ENCODE results near the gene TMEM184C. TPM values are rescaled to one million over a fixed set of nuclear protein-coding genes. Genes with fewer than 3 reads are reported as not detected.
A peak's percentile ranks its signal among the peaks of the same experiment; 100 is the strongest.

The TMEM184C gene
- total RNA-seq, 3 donors from 2014 or later = 37.5 to 43.3 (median 37.7) TPM

- H3K4me1 ChIP-seq (ENCODE audit: low read depth) = peaks cover 4% of the 10 kb centered on the region
- ATAC-seq (no peak), DNase-seq (no peak)
- no peaks in the 10 kb centered on the region for H3K9me3 ChIP-seq
- intact Hi-C loops (cut with DNase I, micrococcal nuclease) = no loop called here
- H3K36me3 ChIP-seq (ENCODE audit: low read depth) = no peaks in the 10 kb centered on the region
- no peak for TF ChIP-seq CTCF (IDR thresholded peaks at IDR 0.05)
- no peak overlapping the region for H3K4me3 ChIP-seq
Observed at GRCh38 chr4:147696866-147697265, 79.7 kb downstream of the TMEM184C start.

- intact Hi-C loops (cut with DNase I, micrococcal nuclease) = loop anchor here in 1 of 2 donors (5.0 kb wide), 1 partner anchor 162 kb away; no protein-coding TSS in a partner anchor
- no peak for TF ChIP-seq CTCF (IDR thresholded peaks at IDR 0.05)
- Histone ChIP-seq H3K4me3 (no peak overlapping the region), H3K36me3 (ENCODE audit: low read depth) (no peaks in the 10 kb centered on the region), H3K4me1 (ENCODE audit: low read depth) (no peaks in the 10 kb centered on the region), H3K9me3 (no peaks in the 10 kb centered on the region)
- no peak for DNase-seq
- ATAC-seq = no peak
Observed at GRCh38 chr4:147704846-147705245, 87.6 kb downstream of the TMEM184C start.

GRCh38 chr4:147707892-147708672, 90.9 kb downstream of the TMEM184C start:
- peak in 1 of 3 donors; percentile 78 for DNase-seq
- Histone ChIP-seq H3K36me3 (ENCODE audit: low read depth) (no peaks in the 10 kb centered on the region), H3K4me3 (no peak overlapping the region), H3K4me1 (ENCODE audit: low read depth) (no peaks in the 10 kb centered on the region), H3K9me3 (no peaks in the 10 kb centered on the region)
- ATAC-seq = peak; percentile 62
- TF ChIP-seq CTCF (IDR thresholded peaks at IDR 0.05) = peak; percentile 70
- intact Hi-C loops (cut with DNase I, micrococcal nuclease) = loop anchor here (1.0 to 5.0 kb wide), 2 partner anchors 158 to 159 kb away; no protein-coding TSS in a partner anchor

GRCh38 chr4:147709999-147710398, 92.8 kb downstream of the TMEM184C start:
- ATAC-seq = no peak
- no peak for DNase-seq
- TF ChIP-seq CTCF (IDR thresholded peaks at IDR 0.05) = no peak
- Histone ChIP-seq H3K4me1 (ENCODE audit: low read depth) (no peaks in the 10 kb centered on the region), H3K9me3 (no peaks in the 10 kb centered on the region), H3K36me3 (ENCODE audit: low read depth) (no peaks in the 10 kb centered on the region), H3K4me3 (no peak overlapping the region)
- intact Hi-C loops (cut with DNase I, micrococcal nuclease) = loop anchor here in 1 of 2 donors (5.0 kb wide), 1 partner anchor 157 kb away; no protein-coding TSS in a partner anchor

GRCh38 chr4:147714575-147715401, 97.6 kb downstream of the TMEM184C start:
- intact Hi-C loops (cut with DNase I, micrococcal nuclease) = no loop called here
- H3K9me3 ChIP-seq = no peaks in the 10 kb centered on the region
- no peak for DNase-seq
- no peaks in the 10 kb centered on the region for H3K4me1 ChIP-seq (ENCODE audit: low read depth)
- no peak for ATAC-seq
- TF ChIP-seq CTCF (IDR thresholded peaks at IDR 0.05) = no peak
- H3K4me3 ChIP-seq = no peak overlapping the region
- no peaks in the 10 kb centered on the region for H3K36me3 ChIP-seq (ENCODE audit: low read depth)

Data from mucosa of descending colon (tissue), 3 donors.